HepG2 (cell line): Measurements from ENCODE around the gene ZNF414.

Experiments
- CEBPB ChIP-seq: IDR thresholded peaks from 2 replicates; pipeline ENCODE4 v1.6.1; 2011; ENCODE audit warnings: low read depth, low read length, improper control_type of control experiment, borderline replicate concordance
- ZKSCAN1 ChIP-seq: fragments of 150-350 bp; IDR thresholded peaks from 2 replicates; pipeline ENCODE4 v1.6.1; 2014; ENCODE audit warnings: low read length
- ZNF839 ChIP-seq: sonication (generic); formaldehyde crosslinking; IDR thresholded peaks from 2 replicates; pipeline ENCODE4 v1.4.0; 2020; ENCODE audit warnings: missing genetic modification reagents, mild to moderate bottlenecking, borderline replicate concordance
- TF ChIP-seq, protein P1 (sequence below): sonication (generic); formaldehyde crosslinking; IDR thresholded peaks from 2 replicates; pipeline ENCODE4 v1.8.1; 2023; ENCODE audit warnings: missing genetic modification reagents, inconsistent platforms, borderline replicate concordance

DNA sequence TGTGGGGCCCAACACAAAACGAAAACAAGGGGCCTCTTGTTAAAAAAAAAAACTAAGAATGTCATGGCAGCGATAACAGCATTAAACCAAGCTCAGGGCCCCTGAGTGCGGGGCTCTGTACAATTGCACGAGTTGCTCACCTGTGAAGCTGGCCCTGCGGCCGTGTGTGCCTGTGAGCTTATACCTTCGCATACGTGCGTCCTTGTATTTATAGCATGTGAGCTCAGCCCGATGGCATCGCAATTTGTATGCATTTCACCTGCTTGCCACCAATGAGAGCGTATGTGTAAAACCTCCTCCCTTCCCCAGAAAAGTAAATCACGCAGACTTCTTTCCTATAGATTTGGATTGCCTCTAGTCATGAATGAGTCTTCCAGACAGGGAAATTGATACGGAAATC is 52.1 kb downstream of the ZNF414 start:
- no peak for TF ChIP-seq CEBPB
- no peak for TF ChIP-seq ZNF839 (CRISPR knock-in tag)
- TF ChIP-seq, protein P1, sequence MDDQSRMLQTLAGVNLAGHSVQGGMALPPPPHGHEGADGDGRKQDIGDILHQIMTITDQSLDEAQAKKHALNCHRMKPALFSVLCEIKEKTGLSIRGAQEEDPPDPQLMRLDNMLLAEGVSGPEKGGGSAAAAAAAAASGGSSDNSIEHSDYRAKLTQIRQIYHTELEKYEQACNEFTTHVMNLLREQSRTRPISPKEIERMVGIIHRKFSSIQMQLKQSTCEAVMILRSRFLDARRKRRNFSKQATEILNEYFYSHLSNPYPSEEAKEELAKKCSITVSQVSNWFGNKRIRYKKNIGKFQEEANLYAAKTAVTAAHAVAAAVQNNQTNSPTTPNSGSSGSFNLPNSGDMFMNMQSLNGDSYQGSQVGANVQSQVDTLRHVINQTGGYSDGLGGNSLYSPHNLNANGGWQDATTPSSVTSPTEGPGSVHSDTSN (CRISPR knock-in tag): no peak
- no peak for TF ChIP-seq ZKSCAN1
